Epithelial cell of esophagus (primary cell): ENCODE results near the gene OSBPL9.

Source experiments
- DNase-seq: peaks from one replicate; pipeline ENCODE4 v3.0.0; 2010; ENCODE audit warnings: low read depth
- H3K4me3 ChIP-seq: 2 replicates; pipeline ENCODE4 v1.5.1; 2011; ENCODE audit warnings: mild to moderate bottlenecking, low read length, control low read depth
- CTCF ChIP-seq: IDR thresholded peaks from 2 replicates; pipeline ENCODE4 v1.5.1; 2011; ENCODE audit warnings: low read depth, mild to moderate bottlenecking, low read length, control low read depth, inconsistent platforms; ENCODE audit not compliant: insufficient read depth; ENCODE audit errors: missing control alignments

OSBPL9 gene

GRCh38 chr1:51616903-51617708 lies at the start of gene OSBPL9:
Gene OSBPL9, plus strand, starts transcription at chr1:51617092. Its CDS starts 19 bp downstream, at chr1:51617111.
- peak; percentile 94 for DNase-seq
- no peak for TF ChIP-seq CTCF
- peak within 1 kb of the TSS; percentile 90 for H3K4me3 ChIP-seq

- no peak for TF ChIP-seq CTCF
- peak; percentile 51 for DNase-seq
- no peak overlapping the region for H3K4me3 ChIP-seq
Observed at GRCh38 chr1:51567653-51568052, 49.2 kb upstream of the OSBPL9 start.

GRCh38 chr1:51568231-51568935 lies 48.5 kb upstream of the OSBPL9 start:
- no peak for DNase-seq
- H3K4me3 ChIP-seq = no peak overlapping the region
- TF ChIP-seq CTCF = no peak

GRCh38 chr1:51569284-51570062 lies 47.4 kb upstream of the OSBPL9 start:
- peak; percentile 17 for TF ChIP-seq CTCF
- DNase-seq = peak; percentile 96
- H3K4me3 ChIP-seq = no peak overlapping the region

- no peak overlapping the region for H3K4me3 ChIP-seq
- TF ChIP-seq CTCF = no peak
Observed at GRCh38 chr1:51570063-51570710, 46.7 kb upstream of the OSBPL9 start.

GRCh38 chr1:51572365-51572764 lies 44.5 kb upstream of the OSBPL9 start:
- no peak for TF ChIP-seq CTCF
- no peak overlapping the region for H3K4me3 ChIP-seq
- no peak for DNase-seq

More at GRCh38 chr1:51570063-51570710, 46.7 kb upstream of the OSBPL9 start:
- DNase-seq = peak; percentile 61
